CD4-positive, CD25-positive, alpha-beta regulatory T cell (primary cell): ENCODE measurements around the gene NMRAL1. TPM values are rescaled to one million over a fixed set of nuclear protein-coding genes. Genes with fewer than 3 reads are reported as not detected.
A peak's percentile ranks its signal among the peaks of the same experiment; 100 is the strongest.

ENCODE experiments used
- ATAC-seq, 2 donors: fragments of 150-1000 bp; cut with Tn5 transposase; one replicate each; pipeline ENCODE4 v1.10.0; 2021; ENCODE audit warnings: low read depth in 2 of 2, moderate number of reproducible peaks in 2 of 2, moderate library complexity in 1 of 2
- DNase-seq, 3 donors: peaks; one replicate each; pipeline versions ENCODE4 v3.0.0 to v3.0.0-alpha.2; 2012 to 2022; ENCODE audit warnings: mixed read lengths in 1 of 3
- H3K27ac ChIP-seq: one replicate; pipeline ENCODE4 v1.7.0; 2013; ENCODE audit warnings: mild to moderate bottlenecking, low read length; ENCODE audit not compliant: insufficient read depth, poor library complexity, severe bottlenecking
- H3K27me3 ChIP-seq: one replicate; pipeline ENCODE4 v1.7.0; 2013; ENCODE audit warnings: low read length; ENCODE audit not compliant: control insufficient read depth, insufficient read depth
- H3K36me3 ChIP-seq: one replicate; pipeline ENCODE4 v1.7.0; 2013; ENCODE audit warnings: mild to moderate bottlenecking, low read length, moderate library complexity; ENCODE audit not compliant: control insufficient read depth, insufficient read depth
- H3K4me1 ChIP-seq: 2 replicates; pipeline ENCODE4 v1.7.0; 2013; ENCODE audit warnings: mild to moderate bottlenecking, low read length; ENCODE audit not compliant: insufficient read depth, control insufficient read depth, poor library complexity, severe bottlenecking
- H3K4me3 ChIP-seq: one replicate; pipeline ENCODE4 v1.7.0; 2013; ENCODE audit warnings: low read depth, mild to moderate bottlenecking, low read length, moderate library complexity
- H3K9me3 ChIP-seq, 2 experiments: 1 replicate in 1 of 2; 2 replicates in 1 of 2; pipeline ENCODE4 v1.7.0; 2013; ENCODE audit warnings: low read length in 2 of 2, mild to moderate bottlenecking in 1 of 2, moderate library complexity in 1 of 2; ENCODE audit not compliant: control insufficient read depth in 2 of 2
- H3K27ac Mint-ChIP-seq, 3 donors: one replicate each; pipeline ENCODE4 v1.8.0; 2020 to 2022; ENCODE audit warnings: mild to moderate bottlenecking in 3 of 3, mixed read lengths in 3 of 3, moderate library complexity in 2 of 3
- H3K27me3 Mint-ChIP-seq: one replicate; pipeline ENCODE4 v1.8.0; 2022; ENCODE audit warnings: mild to moderate bottlenecking, mixed read lengths
- H3K36me3 Mint-ChIP-seq: one replicate; pipeline ENCODE4 v1.8.0; 2020; ENCODE audit warnings: mixed read lengths
- H3K4me1 Mint-ChIP-seq, 4 donors: one replicate each; pipeline ENCODE4 v1.8.0; 2020 to 2022; ENCODE audit warnings: mixed read lengths in 4 of 4, mild to moderate bottlenecking in 1 of 4
- H3K4me3 Mint-ChIP-seq, 4 donors: one replicate each; pipeline ENCODE4 v1.8.0; 2020 to 2022; ENCODE audit warnings: mild to moderate bottlenecking in 4 of 4, mixed read lengths in 4 of 4, moderate library complexity in 3 of 4
- H3K9me3 Mint-ChIP-seq, 7 donors: one replicate each; pipeline ENCODE4 v1.8.0; 2020 to 2022; ENCODE audit warnings: mixed read lengths in 7 of 7, mild to moderate bottlenecking in 3 of 7, moderate library complexity in 2 of 7
- polyA plus RNA-seq, 4 donors: library from polyadenylated mRNA; unstranded; fragments of 300-500 nt; fragmentation: Illumina TruSeq; gene quantifications; one replicate each; pipeline ENCODE4 v1.2.3, GENCODE V29; 2021
- total RNA-seq: library from RNA; stranded (reverse); gene quantifications from one replicate; pipeline ENCODE4 v1.2.3, GENCODE V29; 2022

The NMRAL1 gene
- total and polyA plus RNA-seq, 5 donors from 2014 or later: 40.7 to 61.7 (median 50.7) TPM

DNA sequence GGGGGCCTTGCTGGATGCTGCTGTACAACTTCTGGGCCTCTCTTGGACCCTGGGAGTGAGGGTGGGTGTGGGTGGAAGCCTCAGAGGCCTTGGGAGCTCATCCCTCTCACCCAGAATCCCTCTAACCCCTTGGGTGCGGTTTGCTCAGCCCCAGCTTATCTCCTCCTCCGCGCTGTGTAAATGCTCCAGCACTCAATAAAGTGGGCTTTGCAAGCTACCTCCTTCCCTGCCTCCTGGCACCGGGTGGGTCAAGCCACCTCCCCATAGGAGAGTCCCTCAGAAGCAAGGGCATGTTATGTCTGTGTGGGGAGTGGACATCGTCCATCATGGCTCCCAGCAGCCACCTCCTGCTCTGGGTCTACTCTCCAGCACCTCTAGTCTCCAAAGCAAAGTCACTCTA is 35.7 kb upstream of the NMRAL1 start:
- H3K4me3 ChIP-seq: no peak overlapping the region
- no peak for ATAC-seq
- Mint-ChIP-seq H3K4me1 (peaks cover 15 to 64% (median 34%) of the 10 kb centered on the region in 4 donors), H3K36me3 (peaks cover 33% of the 10 kb centered on the region), H3K27me3 (no peaks in the 10 kb centered on the region), H3K27ac (peak overlapping the region in 2 of 3 donors; percentile 29 to 36), H3K4me3 (peak overlapping the region in 1 of 4 donors; percentile 15), H3K9me3 (peaks cover 0 to 3% (median 0%) of the 10 kb centered on the region in 7 donors)
- no peak overlapping the region for H3K27ac ChIP-seq
- H3K4me1 ChIP-seq: peaks cover 43% of the 10 kb centered on the region
- no peaks in the 10 kb centered on the region for H3K9me3 ChIP-seq
- DNase-seq: no peak
- H3K27me3 ChIP-seq: no peaks in the 10 kb centered on the region
- peaks cover 56% of the 10 kb centered on the region for H3K36me3 ChIP-seq

DNA sequence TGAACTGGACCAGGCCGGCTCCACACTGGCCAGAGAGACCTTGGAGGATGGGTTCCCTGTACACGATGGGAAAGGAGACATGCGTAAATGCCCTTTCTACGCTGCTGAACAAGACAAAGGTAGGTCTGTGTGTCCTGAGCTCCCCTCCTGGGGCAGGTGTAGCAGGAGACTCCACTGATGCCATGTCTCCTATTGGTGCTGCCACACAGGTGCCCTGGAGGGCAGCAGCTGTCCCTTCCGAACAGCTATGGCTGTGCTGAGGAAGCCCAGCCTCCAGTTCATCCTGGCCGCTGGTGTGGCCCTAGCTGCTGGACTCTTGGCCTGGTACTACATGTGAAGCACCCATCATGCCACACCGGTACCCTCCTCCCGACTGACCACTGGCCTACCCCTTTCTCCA is 35.0 kb upstream of the NMRAL1 start:
- no peak overlapping the region for H3K27ac ChIP-seq
- no peaks in the 10 kb centered on the region for H3K9me3 ChIP-seq
- no peak overlapping the region for H3K4me3 ChIP-seq
- peaks cover 56% of the 10 kb centered on the region for H3K36me3 ChIP-seq
- no peak overlapping the region for H3K4me3 Mint-ChIP-seq
- peaks cover 16 to 64% (median 32%) of the 10 kb centered on the region in 4 donors for H3K4me1 Mint-ChIP-seq
- peak overlapping the region in 2 of 3 donors; percentile 67 to 100 for H3K27ac Mint-ChIP-seq
- ATAC-seq (no peak), DNase-seq (no peak)
- no peaks in the 10 kb centered on the region for H3K27me3 ChIP-seq
- H3K36me3 Mint-ChIP-seq: peaks cover 33% of the 10 kb centered on the region
- H3K4me1 ChIP-seq: peaks cover 43% of the 10 kb centered on the region
- peaks cover 0 to 3% (median 0%) of the 10 kb centered on the region in 7 donors for H3K9me3 Mint-ChIP-seq
- H3K27me3 Mint-ChIP-seq: no peaks in the 10 kb centered on the region

DNA sequence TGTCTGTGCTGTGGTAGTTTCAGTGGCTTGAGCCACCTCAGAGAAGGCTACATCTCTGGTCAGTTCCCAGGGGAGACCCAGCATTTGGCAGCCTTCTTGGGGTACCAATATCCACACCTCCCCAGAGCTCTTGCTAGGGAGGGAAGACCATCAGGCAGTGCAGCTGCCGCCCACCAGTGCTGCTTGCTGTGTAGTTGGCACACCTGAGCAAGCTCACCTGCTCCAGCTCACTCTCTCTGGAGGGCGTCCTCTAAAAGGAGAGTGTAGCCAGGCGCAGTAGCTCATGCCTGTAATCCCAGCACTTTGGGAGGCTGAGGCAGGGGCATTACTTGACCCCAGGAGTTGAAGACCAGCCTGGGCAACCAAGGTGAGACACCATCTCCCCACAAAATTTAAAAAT is 34.4 kb upstream of the NMRAL1 start:
- H3K9me3 Mint-ChIP-seq: peaks cover 0 to 3% (median 0%) of the 10 kb centered on the region in 7 donors
- H3K27ac ChIP-seq: peak overlapping the region; percentile 42
- no peaks in the 10 kb centered on the region for H3K27me3 ChIP-seq
- H3K4me3 ChIP-seq: no peak overlapping the region
- ATAC-seq (no peak), DNase-seq (no peak)
- H3K4me3 Mint-ChIP-seq: no peak overlapping the region
- peaks cover 56% of the 10 kb centered on the region for H3K36me3 ChIP-seq
- no peaks in the 10 kb centered on the region for H3K27me3 Mint-ChIP-seq
- H3K4me1 ChIP-seq: peaks cover 43% of the 10 kb centered on the region
- no peaks in the 10 kb centered on the region for H3K9me3 ChIP-seq
- H3K36me3 Mint-ChIP-seq: peaks cover 33% of the 10 kb centered on the region
- peaks cover 16 to 64% (median 34%) of the 10 kb centered on the region in 4 donors for H3K4me1 Mint-ChIP-seq
- peak overlapping the region in 2 of 3 donors; percentile 69 to 100 for H3K27ac Mint-ChIP-seq

DNA sequence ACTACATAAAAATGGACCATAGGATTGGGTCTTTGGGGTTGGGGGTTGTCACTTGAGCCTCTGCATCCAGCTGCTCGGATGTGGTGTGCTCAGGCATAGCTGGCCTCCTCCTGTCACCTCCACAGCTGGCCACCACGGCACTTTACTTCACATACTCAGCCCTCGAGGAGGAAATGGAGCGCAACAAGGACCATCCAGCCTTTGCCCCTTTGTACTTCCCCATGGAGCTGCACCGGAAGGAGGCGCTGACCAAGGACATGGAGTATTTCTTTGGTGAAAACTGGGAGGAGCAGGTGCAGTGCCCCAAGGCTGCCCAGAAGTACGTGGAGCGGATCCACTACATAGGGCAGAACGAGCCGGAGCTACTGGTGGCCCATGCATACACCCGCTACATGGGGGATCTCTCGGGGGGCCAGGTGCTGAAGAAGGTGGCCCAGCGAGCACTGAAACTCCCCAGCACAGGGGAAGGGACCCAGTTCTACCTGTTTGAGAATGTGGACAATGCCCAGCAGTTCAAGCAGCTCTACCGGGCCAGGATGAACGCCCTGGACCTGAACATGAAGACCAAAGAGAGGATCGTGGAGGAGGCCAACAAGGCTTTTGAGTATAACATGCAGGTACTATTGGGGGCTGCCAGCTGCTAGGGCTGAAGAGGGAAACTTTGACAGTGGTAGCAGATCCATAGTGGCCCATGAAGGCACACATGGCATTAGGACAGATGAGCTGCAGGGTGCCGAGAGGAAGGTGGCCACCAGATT is 33.3 kb upstream of the NMRAL1 start:
- H3K36me3 ChIP-seq: peaks cover 56% of the 10 kb centered on the region
- ATAC-seq: no peak
- H3K9me3 ChIP-seq: no peaks in the 10 kb centered on the region
- H3K4me3 ChIP-seq: no peak overlapping the region
- no peak overlapping the region for H3K4me3 Mint-ChIP-seq
- peaks cover 42% of the 10 kb centered on the region for H3K4me1 ChIP-seq
- H3K27ac Mint-ChIP-seq: peak overlapping the region; percentile 69 to 100 (median 100)
- H3K36me3 Mint-ChIP-seq: peaks cover 30% of the 10 kb centered on the region
- no peak for DNase-seq
- no peaks in the 10 kb centered on the region for H3K27me3 ChIP-seq
- peaks cover 0 to 3% (median 0%) of the 10 kb centered on the region in 7 donors for H3K9me3 Mint-ChIP-seq
- H3K27ac ChIP-seq: peak overlapping the region; percentile 42
- no peaks in the 10 kb centered on the region for H3K27me3 Mint-ChIP-seq
- peaks cover 21 to 67% (median 42%) of the 10 kb centered on the region in 4 donors for H3K4me1 Mint-ChIP-seq

DNA sequence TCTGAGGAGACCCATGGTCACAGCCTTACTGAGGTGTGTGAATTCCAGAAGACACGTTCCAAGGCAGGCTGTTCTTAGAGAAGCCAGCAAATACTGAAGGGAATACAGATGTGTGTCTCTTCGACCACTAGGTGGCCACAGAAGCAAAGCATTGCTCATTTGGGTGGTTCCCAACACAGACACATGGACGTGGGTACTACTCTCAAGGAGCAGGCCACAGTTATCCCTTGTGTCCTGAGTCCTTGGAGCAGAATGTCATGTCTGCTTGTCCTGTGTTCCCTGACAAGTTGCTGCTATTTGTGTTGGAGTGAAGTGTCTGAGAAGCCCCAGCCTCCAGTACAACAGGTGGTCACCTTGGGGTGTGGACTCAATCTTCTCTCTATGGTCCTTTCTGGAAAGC is 32.0 kb upstream of the NMRAL1 start:
- H3K4me1 ChIP-seq: peaks cover 55% of the 10 kb centered on the region
- peak overlapping the region; percentile 56 for H3K4me3 ChIP-seq
- H3K27me3 Mint-ChIP-seq: no peaks in the 10 kb centered on the region
- no peaks in the 10 kb centered on the region for H3K27me3 ChIP-seq
- H3K36me3 ChIP-seq: peaks cover 44% of the 10 kb centered on the region
- H3K9me3 Mint-ChIP-seq: peaks cover 0 to 3% (median 0%) of the 10 kb centered on the region in 7 donors
- peak overlapping the region; percentile 97 to 100 (median 100) for H3K27ac Mint-ChIP-seq
- H3K4me3 Mint-ChIP-seq: peak overlapping the region; percentile 74 to 86 (median 84)
- peaks cover 26 to 70% (median 47%) of the 10 kb centered on the region in 4 donors for H3K4me1 Mint-ChIP-seq
- no peaks in the 10 kb centered on the region for H3K9me3 ChIP-seq
- ATAC-seq: peak; percentile 47 to 49
- DNase-seq: peak; percentile 42 to 85 (median 68)
- H3K27ac ChIP-seq: peak overlapping the region; percentile 90
- peaks cover 22% of the 10 kb centered on the region for H3K36me3 Mint-ChIP-seq

DNA sequence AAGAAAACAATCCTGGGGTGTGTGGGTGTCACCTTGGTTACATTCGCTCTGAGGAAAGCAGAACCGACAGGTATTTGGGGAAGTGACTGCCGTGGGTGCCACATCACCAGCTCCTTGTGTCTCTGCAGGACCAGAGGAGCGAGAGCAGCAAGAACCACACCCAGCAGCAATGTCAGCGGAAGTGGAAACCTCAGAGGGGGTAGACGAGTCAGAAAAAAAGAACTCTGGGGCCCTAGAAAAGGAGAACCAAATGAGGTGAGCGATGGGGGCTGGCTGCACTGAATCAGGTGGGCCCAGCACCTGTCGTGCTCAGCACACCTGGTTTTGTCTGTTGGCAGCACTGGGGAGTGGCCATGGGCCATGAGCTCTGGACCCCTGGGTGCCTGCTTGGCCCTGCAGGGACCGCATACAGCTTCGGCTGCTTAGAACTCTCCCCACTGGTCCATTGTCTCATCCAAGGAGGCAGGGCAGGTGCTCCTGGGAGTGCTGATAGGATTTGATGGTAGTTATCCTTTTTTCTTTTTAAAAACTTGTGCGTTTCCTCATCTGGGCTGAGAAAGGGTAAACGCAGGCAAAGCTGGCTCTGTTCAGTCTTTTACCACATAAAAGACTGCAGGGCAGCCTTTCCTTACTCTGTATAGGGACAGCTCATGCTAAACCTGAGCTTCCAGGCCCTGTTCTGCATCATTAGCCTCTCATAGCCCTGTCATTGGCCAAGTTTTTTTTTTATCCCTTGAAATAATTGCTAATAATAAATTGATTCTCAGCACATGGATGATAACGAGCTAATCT is 31.1 kb upstream of the NMRAL1 start:
- ATAC-seq: peak; percentile 92 to 94
- Histone ChIP-seq H3K27ac (peak overlapping the region; percentile 90), H3K9me3 (no peaks in the 10 kb centered on the region), H3K4me1 (peaks cover 64% of the 10 kb centered on the region), H3K36me3 (peaks cover 35% of the 10 kb centered on the region), H3K27me3 (no peaks in the 10 kb centered on the region), H3K4me3 (peak overlapping the region; percentile 56)
- Mint-ChIP-seq H3K4me1 (peaks cover 30 to 75% (median 53%) of the 10 kb centered on the region in 4 donors), H3K27ac (peak overlapping the region; percentile 97 to 100 (median 100)), H3K4me3 (peak overlapping the region; percentile 74 to 86 (median 84)), H3K36me3 (peaks cover 14% of the 10 kb centered on the region), H3K9me3 (peaks cover 0 to 3% (median 0%) of the 10 kb centered on the region in 7 donors), H3K27me3 (no peaks in the 10 kb centered on the region)
- DNase-seq: peak; percentile 61 to 94 (median 85)

DNA sequence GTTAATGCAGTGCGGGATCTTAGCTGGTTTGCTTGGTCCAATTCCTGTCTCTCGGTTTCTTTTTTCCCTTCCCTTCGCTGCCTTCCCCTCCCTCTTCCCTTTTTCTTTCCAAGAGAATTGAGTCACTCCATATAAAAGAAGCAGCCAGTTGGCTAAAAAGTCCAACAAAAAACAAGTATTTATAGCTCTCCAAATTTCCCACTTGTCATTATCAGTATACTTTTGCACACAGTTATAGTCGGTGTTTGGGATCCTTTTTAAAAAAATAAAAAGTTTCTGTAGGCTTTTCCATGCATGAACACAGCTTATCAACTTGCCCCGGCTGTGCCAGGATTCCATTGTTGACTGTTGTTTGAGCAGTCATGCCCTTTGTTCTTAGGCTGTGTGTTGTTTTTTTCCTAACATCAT is 26.6 kb upstream of the NMRAL1 start:
- Mint-ChIP-seq H3K4me3 (peak overlapping the region in 2 of 4 donors; percentile 58 to 83), H3K27me3 (no peaks in the 10 kb centered on the region), H3K4me1 (peaks cover 41 to 92% (median 69%) of the 10 kb centered on the region in 4 donors)

More for the DNA sequence above, 26.6 kb upstream of the NMRAL1 start:
- Mint-ChIP-seq H3K36me3 (peaks cover 22% of the 10 kb centered on the region), H3K9me3 (peaks cover 0 to 1% (median 0%) of the 10 kb centered on the region in 7 donors), H3K27ac (peak overlapping the region; percentile 90 to 92 (median 92))
- H3K27me3 ChIP-seq: no peaks in the 10 kb centered on the region
- H3K4me1 ChIP-seq: peaks cover 65% of the 10 kb centered on the region
- H3K27ac ChIP-seq: peak overlapping the region; percentile 90
- no peak for DNase-seq
- H3K9me3 ChIP-seq: no peaks in the 10 kb centered on the region
- ATAC-seq: no peak
- H3K4me3 ChIP-seq: no peak overlapping the region
- H3K36me3 ChIP-seq: peaks cover 15% of the 10 kb centered on the region
